ENCODE results near the gene ACTL7B. TPM values are rescaled to one million over a fixed set of nuclear protein-coding genes. Genes with fewer than 3 reads are reported as not detected.

The ACTL7B gene
- total and polyA plus RNA-seq, 2 experiments from 2014 or later: not detected

DNA sequence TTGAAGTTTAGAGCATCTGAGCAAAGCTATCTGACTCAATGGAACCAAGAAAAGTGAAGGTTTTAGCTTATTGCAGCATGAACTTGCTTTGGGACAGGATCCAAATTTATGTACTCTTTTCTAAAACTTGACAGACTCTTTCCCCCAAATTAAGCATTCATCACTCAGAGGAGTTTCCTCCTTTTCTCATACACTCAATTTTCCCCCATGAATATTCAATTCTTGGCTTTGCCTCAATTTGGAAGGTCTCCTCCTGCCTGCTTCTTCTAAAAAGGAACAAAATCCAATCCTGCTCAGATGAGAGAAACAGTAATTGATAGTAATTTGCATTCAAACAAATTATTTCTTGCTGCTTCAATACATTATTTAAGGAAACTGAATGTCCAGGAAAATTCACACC is 11.3 kb upstream of the ACTL7B start:
- in situ Hi-C loops (cut with MboI): no loop called here
- Histone ChIP-seq H3F3A (ENCODE audit: insufficient read depth) (no peaks in the 10 kb centered on the region), H3K4me3 (no peak overlapping the region), H3K27ac (no peak overlapping the region), H3K9ac (no peak overlapping the region), H3K9me2 (ENCODE audit: insufficient read depth) (no peaks in the 10 kb centered on the region), H3K4me2 (ENCODE audit: unreplicated experiment) (no peak overlapping the region), H3K36me3 (ENCODE audit: low read depth) (peaks cover 9% of the 10 kb centered on the region; the same call in 1 of the 2 replicates), H3K9me3 (ENCODE audit: low read depth) (no peaks in the 10 kb centered on the region), H3K79me2 (ENCODE audit: insufficient read depth) (no peaks in the 10 kb centered on the region), H4K20me1 (ENCODE audit: insufficient read depth) (no peaks in the 10 kb centered on the region), H2AFZ (no peak overlapping the region), H3K27me3 (replicated peaks; ENCODE audit: insufficient read depth) (no peaks in the 10 kb centered on the region), H3K4me1 (ENCODE audit: insufficient read depth) (peaks cover 9% of the 10 kb centered on the region)
- no peak for DNase-seq
- no peak for TF ChIP-seq EZH2 (IDR thresholded peaks at IDR 0.05; ENCODE audit: insufficient read depth, poor library complexity, severe bottlenecking)
- TF ChIP-seq EZH2phosphoT487 (IDR thresholded peaks at IDR 0.05; ENCODE audit: insufficient read depth, low read depth): no peak

DNA sequence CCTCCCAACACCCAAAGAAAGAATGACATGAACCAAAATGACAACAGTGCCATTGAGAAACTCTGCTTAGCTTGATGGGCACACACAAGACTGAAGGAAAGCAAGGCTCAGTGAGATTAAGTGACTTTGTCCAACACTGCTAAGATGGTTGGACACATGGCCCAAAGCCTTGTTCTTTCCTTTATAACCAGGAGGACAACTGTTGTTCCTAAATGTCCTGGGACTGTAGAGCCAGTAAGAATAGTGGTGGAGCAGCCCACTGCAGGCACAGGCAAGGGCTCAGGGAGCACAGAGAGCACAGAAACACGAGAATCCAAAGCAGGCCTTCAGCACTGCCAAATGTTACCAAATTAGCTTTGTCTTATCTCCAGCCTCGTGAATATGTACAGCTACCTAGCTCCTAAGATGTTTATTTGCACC is 10.2 kb upstream of the ACTL7B start:
- 90% methylated on average over 2 of the region's 2 CpGs for WGBS, 2 experiments (ENCODE audit: low coverage in 1 of 2, low lambda C conversion rate in 2 of 2, missing lambda C conversion rate in 2 of 2)
- Histone ChIP-seq H3K36me3 (ENCODE audit: low read depth) (no peaks in the 10 kb centered on the region), H3F3A (ENCODE audit: insufficient read depth) (no peaks in the 10 kb centered on the region), H3K27ac (no peak overlapping the region), H3K79me2 (ENCODE audit: insufficient read depth) (no peaks in the 10 kb centered on the region), H3K27me3 (replicated peaks; ENCODE audit: insufficient read depth) (no peaks in the 10 kb centered on the region), H3K9ac (no peak overlapping the region), H3K4me2 (ENCODE audit: unreplicated experiment) (no peak overlapping the region), H3K9me2 (ENCODE audit: insufficient read depth) (no peaks in the 10 kb centered on the region), H3K4me3 (no peak overlapping the region), H3K9me3 (ENCODE audit: low read depth) (no peaks in the 10 kb centered on the region), H2AFZ (no peak overlapping the region), H3K4me1 (ENCODE audit: insufficient read depth) (peaks cover 9% of the 10 kb centered on the region), H4K20me1 (ENCODE audit: insufficient read depth) (no peaks in the 10 kb centered on the region)
- TF ChIP-seq EZH2 (IDR thresholded peaks at IDR 0.05; ENCODE audit: insufficient read depth, poor library complexity, severe bottlenecking) (no peak), EZH2phosphoT487 (IDR thresholded peaks at IDR 0.05; ENCODE audit: insufficient read depth, low read depth) (no peak)
- DNase-seq: no peak
- in situ Hi-C loops (cut with MboI): no loop called here

DNA sequence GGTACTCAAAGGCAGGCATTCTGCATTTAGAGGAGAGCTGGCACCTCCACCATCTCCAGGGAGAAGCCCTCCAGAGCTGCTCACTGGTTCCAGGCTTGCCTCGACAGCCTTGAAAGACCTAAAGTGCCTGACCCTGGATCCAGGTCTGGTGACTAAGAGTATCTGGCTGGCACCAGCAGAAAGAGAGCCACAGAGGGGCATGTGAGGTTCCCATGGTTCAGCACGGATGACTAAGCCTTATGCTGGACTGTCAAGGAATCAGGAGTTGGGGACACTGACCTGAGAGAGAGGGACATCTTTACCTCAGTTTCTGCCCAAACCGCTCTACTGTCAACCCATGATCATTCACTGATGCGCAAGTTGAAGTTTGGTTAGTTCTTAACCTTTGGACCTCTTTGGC is 9.3 kb upstream of the ACTL7B start:
- H3K27ac ChIP-seq: no peak overlapping the region
- H3K9me2 ChIP-seq (ENCODE audit: insufficient read depth): no peaks in the 10 kb centered on the region
- no peak overlapping the region for H3K4me2 ChIP-seq (ENCODE audit: unreplicated experiment)
- no peaks in the 10 kb centered on the region for H3K27me3 ChIP-seq (replicated peaks; ENCODE audit: insufficient read depth)
- H3K9ac ChIP-seq: no peak overlapping the region
- H3K79me2 ChIP-seq (ENCODE audit: insufficient read depth): no peaks in the 10 kb centered on the region
- no peaks in the 10 kb centered on the region for H3K9me3 ChIP-seq (ENCODE audit: low read depth)
- H3K4me1 ChIP-seq (ENCODE audit: insufficient read depth): peaks cover 9% of the 10 kb centered on the region
- no peak overlapping the region for H2AFZ ChIP-seq
- WGBS, 2 experiments (ENCODE audit: low coverage in 1 of 2, low lambda C conversion rate in 2 of 2, missing lambda C conversion rate in 2 of 2): 75 to 86% methylated on average over 4 of the region's 4 CpGs
- H3K36me3 ChIP-seq (ENCODE audit: low read depth): no peaks in the 10 kb centered on the region
- no peaks in the 10 kb centered on the region for H3F3A ChIP-seq (ENCODE audit: insufficient read depth)
- in situ Hi-C loops (cut with MboI): no loop called here
- TF ChIP-seq EZH2phosphoT487 (IDR thresholded peaks at IDR 0.05; ENCODE audit: insufficient read depth, low read depth) (no peak), EZH2 (IDR thresholded peaks at IDR 0.05; ENCODE audit: insufficient read depth, poor library complexity, severe bottlenecking) (no peak)
- no peak overlapping the region for H3K4me3 ChIP-seq
- peak; percentile 25 for DNase-seq
- H4K20me1 ChIP-seq (ENCODE audit: insufficient read depth): no peaks in the 10 kb centered on the region

DNA sequence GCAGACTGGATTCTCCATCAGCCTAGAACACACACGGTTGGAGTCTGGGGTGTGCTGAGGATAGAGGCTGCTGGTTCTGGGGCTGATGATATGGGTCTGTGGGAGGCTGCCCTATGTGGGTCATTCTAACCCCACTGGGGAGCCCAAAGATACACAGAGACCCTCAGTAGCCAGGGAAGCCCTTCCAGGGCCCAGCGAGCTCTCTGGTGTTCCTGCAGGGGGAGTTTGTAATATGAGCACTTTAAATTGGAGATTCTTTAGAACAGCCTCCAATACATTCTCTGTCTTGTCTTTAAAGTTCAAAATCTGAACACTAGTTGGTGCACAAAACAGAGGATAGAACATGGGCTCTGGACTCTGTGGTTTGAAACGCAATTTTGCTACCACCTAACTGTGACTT is 8.7 kb upstream of the ACTL7B start:
- Histone ChIP-seq H3K4me2 (ENCODE audit: unreplicated experiment) (no peak overlapping the region), H3K9me2 (ENCODE audit: insufficient read depth) (no peaks in the 10 kb centered on the region), H3K27ac (no peak overlapping the region), H2AFZ (no peak overlapping the region), H3K79me2 (ENCODE audit: insufficient read depth) (no peaks in the 10 kb centered on the region), H4K20me1 (ENCODE audit: insufficient read depth) (no peaks in the 10 kb centered on the region), H3F3A (ENCODE audit: insufficient read depth) (no peaks in the 10 kb centered on the region), H3K4me1 (ENCODE audit: insufficient read depth) (peaks cover 6% of the 10 kb centered on the region), H3K36me3 (ENCODE audit: low read depth) (no peaks in the 10 kb centered on the region), H3K9me3 (ENCODE audit: low read depth) (no peaks in the 10 kb centered on the region), H3K4me3 (no peak overlapping the region), H3K27me3 (replicated peaks; ENCODE audit: insufficient read depth) (no peaks in the 10 kb centered on the region), H3K9ac (no peak overlapping the region)
- DNase-seq: no peak
- in situ Hi-C loops (cut with MboI): no loop called here
- TF ChIP-seq EZH2 (IDR thresholded peaks at IDR 0.05; ENCODE audit: insufficient read depth, poor library complexity, severe bottlenecking) (no peak), EZH2phosphoT487 (IDR thresholded peaks at IDR 0.05; ENCODE audit: insufficient read depth, low read depth) (no peak)
- 75 to 82% methylated on average over 3 of the region's 3 CpGs for WGBS, 2 experiments (ENCODE audit: low coverage in 1 of 2, low lambda C conversion rate in 2 of 2, missing lambda C conversion rate in 2 of 2)

GRCh38 chr9:108863891-108864290 is 8.1 kb upstream of the ACTL7B start:
- H3K27ac ChIP-seq: no peak overlapping the region
- H3K79me2 ChIP-seq (ENCODE audit: insufficient read depth): no peaks in the 10 kb centered on the region
- in situ Hi-C loops (cut with MboI): no loop called here
- DNase-seq: no peak
- H3K4me1 ChIP-seq (ENCODE audit: insufficient read depth): peaks cover under 1% of the 10 kb centered on the region; the same call in 1 of the 2 replicates
- H3K9me2 ChIP-seq (ENCODE audit: insufficient read depth): no peaks in the 10 kb centered on the region
- no peaks in the 10 kb centered on the region for H3K9me3 ChIP-seq (ENCODE audit: low read depth)
- no peaks in the 10 kb centered on the region for H3K36me3 ChIP-seq (ENCODE audit: low read depth)
- H3K9ac ChIP-seq: no peak overlapping the region
- H2AFZ ChIP-seq: no peak overlapping the region
- H3K4me3 ChIP-seq: no peak overlapping the region
- TF ChIP-seq EZH2 (IDR thresholded peaks at IDR 0.05; ENCODE audit: insufficient read depth, poor library complexity, severe bottlenecking) (no peak), EZH2phosphoT487 (IDR thresholded peaks at IDR 0.05; ENCODE audit: insufficient read depth, low read depth) (no peak)
- 95 to 97% methylated on average over 3 of the region's 3 CpGs for WGBS, 2 experiments (ENCODE audit: low coverage in 1 of 2, low lambda C conversion rate in 2 of 2, missing lambda C conversion rate in 2 of 2)
- no peak overlapping the region for H3K4me2 ChIP-seq (ENCODE audit: unreplicated experiment)
- H4K20me1 ChIP-seq (ENCODE audit: insufficient read depth): no peaks in the 10 kb centered on the region
- H3K27me3 ChIP-seq (replicated peaks; ENCODE audit: insufficient read depth): no peaks in the 10 kb centered on the region
- no peaks in the 10 kb centered on the region for H3F3A ChIP-seq (ENCODE audit: insufficient read depth)

Data from GM23248 (cell line).